Spinal cord (tissue), 10 donors: ENCODE measurements around the gene CXCL9. TPM values are rescaled to one million over a fixed set of nuclear protein-coding genes. Genes with fewer than 3 reads are reported as not detected.
A peak's percentile ranks its signal among the peaks of the same experiment; 100 is the strongest.

Source experiments
- DNase-seq, 6 donors: peaks; one replicate each; pipeline versions ENCODE4 v3.0.0 to v3.0.0-alpha.2; 2013 to 2015; ENCODE audit warnings: low spot score in 6 of 6, low read depth in 4 of 6
- H3K27ac ChIP-seq: one replicate; pipeline ENCODE4 v1.5.1; 2013; ENCODE audit warnings: low read depth, low read length, control low read depth
- H3K27me3 ChIP-seq: one replicate; pipeline ENCODE4 v1.6.1; 2013; ENCODE audit warnings: low read length; ENCODE audit not compliant: control insufficient read depth, insufficient read depth
- H3K36me3 ChIP-seq: one replicate; pipeline ENCODE4 v1.6.1; 2013; ENCODE audit warnings: low read length; ENCODE audit not compliant: control insufficient read depth, insufficient read depth
- H3K4me1 ChIP-seq: one replicate; pipeline ENCODE4 v1.6.1; 2013; ENCODE audit warnings: low read length; ENCODE audit not compliant: control insufficient read depth, insufficient read depth
- H3K4me3 ChIP-seq: one replicate; pipeline ENCODE4 v1.5.1; 2013; ENCODE audit warnings: low read depth, low read length, control low read depth
- H3K9me3 ChIP-seq: one replicate; pipeline ENCODE4 v1.6.1; 2013; ENCODE audit warnings: low read length; ENCODE audit not compliant: control insufficient read depth, insufficient read depth
- WGBS: methylation state at CpG from one replicate; pipeline ENCODE4 v1.1.5; 2013; ENCODE audit warnings: missing lambda C conversion rate; ENCODE audit not compliant: insufficient coverage; 5-methylcytosine and 5-hydroxymethylcytosine counted together
- polyA plus RNA-seq, 2 donors: library from polyadenylated mRNA; unstranded; fragments of 120-200 nt; gene quantifications; one replicate each; pipeline ENCODE4 v1.2.1, GENCODE V29; 2013; ENCODE audit not compliant: insufficient read length in 2 of 2
- total RNA-seq, 2 donors: library from RNA; depleted of rRNA in 1 of 2; stranded (reverse); fragments of 120-200 nt in 1 of 2; fragments of >200 nt in 1 of 2; gene quantifications; one replicate each; pipeline versions ENCODE4 v1.2.3 to v1.2.4, GENCODE V29; 2013 to 2014
- donor health status: healthy.

CXCL9 gene
- total and polyA plus RNA-seq, 4 donors = 0.10 to 0.11 TPM; not detected in 2

DNA sequence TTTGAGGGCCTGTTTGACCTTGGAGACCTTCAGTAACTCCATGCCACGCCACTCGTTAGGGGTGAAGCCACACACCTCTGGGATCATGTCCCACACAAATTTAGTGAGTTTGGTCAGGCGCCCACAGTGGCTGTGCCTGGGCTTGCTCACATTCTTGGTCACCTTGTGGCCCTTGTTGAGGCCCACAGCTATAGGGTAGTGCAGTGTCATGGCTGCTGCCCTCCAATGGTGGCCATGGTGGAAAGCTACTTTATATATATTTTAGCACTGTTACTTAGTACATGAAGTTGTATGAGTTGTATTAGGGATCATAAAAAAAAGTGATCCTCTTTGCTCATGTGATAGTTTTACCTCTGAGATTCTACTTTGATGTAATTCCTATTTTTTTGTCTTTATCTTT is 29.5 kb upstream of the CXCL9 start:
- Histone ChIP-seq H3K9me3 (no peaks in the 10 kb centered on the region), H3K36me3 (no peaks in the 10 kb centered on the region), H3K27ac (no peak overlapping the region), H3K4me3 (no peak overlapping the region), H3K27me3 (no peaks in the 10 kb centered on the region), H3K4me1 (no peaks in the 10 kb centered on the region)
- WGBS = 91% methylated on average over 3 of the region's 3 CpGs
- DNase-seq = no peak

DNA sequence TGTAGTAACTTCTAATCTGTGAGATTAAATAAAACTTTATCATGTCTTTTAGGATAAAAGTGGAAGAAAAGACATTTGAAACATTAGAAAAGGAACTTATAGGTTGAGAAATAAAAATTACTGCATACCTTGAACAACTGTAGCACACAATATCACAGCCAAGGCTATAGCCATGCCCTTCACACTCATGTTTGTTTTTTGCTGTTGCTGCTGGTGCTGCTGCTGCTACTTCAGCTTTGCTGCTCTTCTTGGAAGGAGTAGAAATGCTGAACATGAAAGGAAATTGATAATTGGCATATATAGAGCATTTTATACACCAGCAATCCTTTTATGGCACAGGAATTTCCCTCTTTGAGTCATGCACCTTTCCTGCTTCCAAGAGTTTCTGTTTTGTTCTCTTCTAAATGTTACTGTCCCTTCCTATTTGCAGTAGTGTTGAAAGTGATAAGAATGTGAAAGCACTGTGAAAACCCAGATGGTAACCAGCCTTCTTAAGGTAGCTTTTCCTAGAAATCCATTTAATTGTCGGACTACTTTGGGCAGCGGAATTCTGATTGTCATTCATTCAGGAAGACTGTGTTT is 28.6 kb upstream of the CXCL9 start, which contains the start of gene CXCL11:
TSS of gene CXCL11 (minus strand) at position 272 of the 582 bp plus-strand sequence. CDS start at position 189, 83 bp downstream.
- no peak for DNase-seq
- Histone ChIP-seq H3K27me3 (no peaks in the 10 kb centered on the region), H3K27ac (no peak within 1 kb of the TSS), H3K9me3 (no peaks in the 10 kb centered on the region), H3K36me3 (no peaks in the 10 kb centered on the region), H3K4me1 (no peaks in the 10 kb centered on the region), H3K4me3 (no peak within 1 kb of the TSS)
- no CpG with 5 or more reads among the region's 2 CpGs for WGBS

DNA sequence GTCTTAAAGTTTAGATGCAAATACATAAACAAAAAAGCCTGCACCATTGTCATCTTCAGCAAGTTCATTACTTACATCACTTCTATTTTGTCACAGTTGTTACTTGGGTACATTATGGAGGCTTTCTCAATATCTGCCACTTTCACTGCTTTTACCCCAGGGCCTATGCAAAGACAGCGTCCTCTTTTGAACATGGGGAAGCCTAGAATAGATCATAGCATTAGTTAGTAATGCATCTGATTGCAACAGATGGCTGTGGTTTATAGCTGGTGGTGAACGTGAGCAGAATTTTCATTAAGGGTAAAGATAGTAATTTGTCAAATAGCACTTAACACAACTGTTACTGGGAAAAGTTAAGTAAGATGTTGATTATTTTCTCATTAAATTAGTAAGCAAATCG is 27.8 kb upstream of the CXCL9 start:
- WGBS = 20% methylated on average over 1 of the region's 3 CpGs
- no peak overlapping the region for H3K27ac ChIP-seq

DNA sequence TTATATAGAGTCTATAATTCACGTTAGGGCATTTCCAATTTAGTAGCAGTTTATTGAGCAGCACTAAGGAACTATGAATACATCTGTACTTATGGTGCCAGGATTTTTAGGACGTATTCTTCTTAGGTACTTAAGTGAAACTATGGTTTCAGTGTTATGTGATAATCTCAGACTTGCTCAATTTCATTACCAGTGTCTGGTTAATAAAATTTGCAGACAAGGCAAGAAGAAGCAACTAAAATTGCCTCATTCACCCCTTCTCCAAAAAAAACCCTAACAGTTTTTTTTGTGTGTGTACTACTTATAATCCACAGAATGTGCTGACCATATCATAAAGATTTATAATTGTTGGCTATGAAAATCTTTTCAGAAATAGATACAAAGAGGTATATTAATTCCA is 22.0 kb upstream of the CXCL9 start:
- no peak overlapping the region for H3K4me3 ChIP-seq
- H3K27me3 ChIP-seq = no peaks in the 10 kb centered on the region
- no peaks in the 10 kb centered on the region for H3K4me1 ChIP-seq
- DNase-seq = no peak
- no peak overlapping the region for H3K27ac ChIP-seq
- no peaks in the 10 kb centered on the region for H3K9me3 ChIP-seq
- no peaks in the 10 kb centered on the region for H3K36me3 ChIP-seq
- no CpG with 5 or more reads among the region's 2 CpGs for WGBS

More for the DNA sequence above, 27.8 kb upstream of the CXCL9 start:
- Histone ChIP-seq H3K27me3 (no peaks in the 10 kb centered on the region), H3K4me1 (no peaks in the 10 kb centered on the region), H3K9me3 (no peaks in the 10 kb centered on the region), H3K36me3 (no peaks in the 10 kb centered on the region), H3K4me3 (no peak overlapping the region)
- peak in 2 of 6 donors; percentile 14 to 68 for DNase-seq

DNA sequence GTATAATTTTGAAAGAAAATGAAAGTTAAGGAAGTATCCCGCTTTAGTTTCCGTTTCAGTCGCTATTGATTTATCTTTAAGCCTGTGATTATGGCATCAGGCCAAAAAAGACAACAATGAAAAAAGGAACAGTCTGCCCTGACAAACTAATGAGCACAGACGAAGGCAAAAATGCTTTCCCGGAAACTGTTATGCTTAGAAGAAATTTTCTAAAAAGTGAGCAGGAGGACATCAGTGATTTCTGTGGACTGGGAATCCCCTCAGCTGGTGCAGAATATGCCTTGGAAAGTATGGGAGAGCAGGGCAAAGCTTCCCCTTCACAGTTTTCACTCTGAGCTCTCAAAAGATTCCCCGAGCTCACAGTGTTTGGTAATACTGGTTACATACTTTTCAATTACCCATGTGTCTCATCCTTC is 21.0 kb upstream of the CXCL9 start:
- no peaks in the 10 kb centered on the region for H3K4me1 ChIP-seq
- no peaks in the 10 kb centered on the region for H3K9me3 ChIP-seq
- no peak overlapping the region for H3K27ac ChIP-seq
- WGBS = 32% methylated on average over 3 of the region's 6 CpGs
- DNase-seq = peak in 2 of 6 donors; percentile 28 to 50
- H3K4me3 ChIP-seq = peak overlapping the region; percentile 14
- no peaks in the 10 kb centered on the region for H3K36me3 ChIP-seq
- H3K27me3 ChIP-seq = no peaks in the 10 kb centered on the region

DNA sequence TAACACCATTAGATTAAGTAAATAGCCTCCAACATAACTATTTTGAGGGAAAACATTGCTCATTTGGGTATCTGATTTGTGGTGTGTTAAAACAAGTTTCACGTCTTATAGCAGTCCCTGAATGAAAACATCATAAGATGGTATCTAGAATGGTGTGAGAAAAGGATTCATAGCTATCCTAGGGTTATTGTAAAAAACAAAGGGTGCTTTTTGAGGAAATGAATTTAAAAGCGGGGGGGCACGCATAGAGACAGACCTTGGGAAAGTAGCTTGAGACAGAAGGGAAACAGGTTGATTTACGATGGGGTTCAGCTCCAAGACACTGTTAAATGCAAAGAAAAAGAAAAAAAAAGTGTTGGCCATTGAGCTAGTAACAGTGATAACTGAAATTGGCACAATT is 16.8 kb upstream of the CXCL9 start:
- Histone ChIP-seq H3K27me3 (no peaks in the 10 kb centered on the region), H3K36me3 (no peaks in the 10 kb centered on the region), H3K27ac (no peak overlapping the region), H3K4me1 (no peaks in the 10 kb centered on the region), H3K4me3 (no peak overlapping the region), H3K9me3 (no peaks in the 10 kb centered on the region)
- no peak for DNase-seq
- 90% methylated on average over 4 of the region's 4 CpGs for WGBS

DNA sequence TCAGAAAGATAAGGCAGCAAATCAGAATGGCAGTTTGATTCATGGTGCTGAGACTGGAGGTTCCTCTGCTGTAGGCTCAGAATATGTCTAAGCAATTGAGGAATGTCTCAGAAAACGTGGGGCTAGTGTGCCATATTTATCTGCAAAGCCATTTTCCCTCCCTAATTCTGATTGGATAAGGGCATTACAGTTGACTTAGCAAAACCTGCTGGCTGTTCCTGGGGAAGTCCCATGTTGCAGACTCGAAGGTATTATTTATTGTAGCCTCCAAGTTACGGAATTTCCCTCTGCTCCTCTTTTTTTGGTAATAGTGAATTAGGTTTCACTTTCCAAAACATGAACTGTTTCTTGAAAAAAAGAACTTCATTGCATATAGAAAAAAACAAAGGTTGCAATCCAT is 16.1 kb upstream of the CXCL9 start, which contains the start of gene CXCL10:
TSS of gene CXCL10 (minus strand) at position 109 of the 400 bp plus-strand sequence. CDS start at position 43, 66 bp downstream.
- Histone ChIP-seq H3K36me3 (no peaks in the 10 kb centered on the region), H3K27me3 (no peaks in the 10 kb centered on the region), H3K9me3 (no peaks in the 10 kb centered on the region), H3K4me3 (no peak within 1 kb of the TSS), H3K27ac (no peak within 1 kb of the TSS), H3K4me1 (no peaks in the 10 kb centered on the region)
- no peak for DNase-seq
- WGBS = no CpG with 5 or more reads among the region's 3 CpGs

DNA sequence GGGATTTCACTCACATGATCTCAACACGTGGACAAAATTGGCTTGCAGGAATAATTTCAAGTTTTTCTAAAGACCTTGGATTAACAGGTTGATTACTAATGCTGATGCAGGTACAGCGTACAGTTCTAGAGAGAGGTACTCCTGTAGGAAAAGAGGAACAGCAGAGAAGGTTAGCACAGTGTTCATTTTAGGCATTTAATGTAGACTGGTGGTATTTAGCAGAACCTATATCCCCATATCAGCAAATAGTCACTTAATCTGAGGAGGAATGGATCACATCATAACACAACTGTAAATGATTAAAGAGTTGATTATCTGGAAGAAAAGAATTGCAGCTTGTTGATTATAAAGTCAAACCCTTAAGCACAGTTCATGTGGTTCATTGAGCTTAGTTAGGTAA is 15.4 kb upstream of the CXCL9 start:
- no peak overlapping the region for H3K4me3 ChIP-seq
- H3K9me3 ChIP-seq = no peaks in the 10 kb centered on the region
- H3K27me3 ChIP-seq = no peaks in the 10 kb centered on the region
- H3K36me3 ChIP-seq = no peaks in the 10 kb centered on the region
- no CpG with 5 or more reads among the region's 2 CpGs for WGBS
- H3K4me1 ChIP-seq = no peaks in the 10 kb centered on the region
- H3K27ac ChIP-seq = no peak overlapping the region
- no peak for DNase-seq

DNA sequence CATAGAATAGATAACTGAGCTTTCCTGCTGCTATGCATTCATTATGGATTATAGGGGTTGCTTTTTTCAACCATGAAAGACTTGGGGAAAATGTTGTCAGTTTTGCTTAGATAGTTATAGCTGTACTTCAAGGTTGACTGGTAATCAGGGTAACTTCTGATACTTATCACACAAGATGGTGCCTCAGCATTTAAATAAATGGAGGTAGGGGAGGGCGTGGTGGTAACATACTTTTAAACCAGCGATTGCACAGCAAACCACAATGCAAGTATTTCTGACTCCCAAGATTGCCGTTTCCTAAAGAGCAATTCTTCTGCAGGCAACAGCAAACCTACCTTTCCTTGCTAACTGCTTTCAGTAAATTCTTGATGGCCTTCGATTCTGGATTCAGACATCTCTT is 14.7 kb upstream of the CXCL9 start:
- Histone ChIP-seq H3K4me1 (no peaks in the 10 kb centered on the region), H3K9me3 (no peaks in the 10 kb centered on the region), H3K27me3 (no peaks in the 10 kb centered on the region), H3K36me3 (no peaks in the 10 kb centered on the region), H3K4me3 (no peak overlapping the region), H3K27ac (no peak overlapping the region)
- no CpG with 5 or more reads among the region's 4 CpGs for WGBS
- DNase-seq = no peak

DNA sequence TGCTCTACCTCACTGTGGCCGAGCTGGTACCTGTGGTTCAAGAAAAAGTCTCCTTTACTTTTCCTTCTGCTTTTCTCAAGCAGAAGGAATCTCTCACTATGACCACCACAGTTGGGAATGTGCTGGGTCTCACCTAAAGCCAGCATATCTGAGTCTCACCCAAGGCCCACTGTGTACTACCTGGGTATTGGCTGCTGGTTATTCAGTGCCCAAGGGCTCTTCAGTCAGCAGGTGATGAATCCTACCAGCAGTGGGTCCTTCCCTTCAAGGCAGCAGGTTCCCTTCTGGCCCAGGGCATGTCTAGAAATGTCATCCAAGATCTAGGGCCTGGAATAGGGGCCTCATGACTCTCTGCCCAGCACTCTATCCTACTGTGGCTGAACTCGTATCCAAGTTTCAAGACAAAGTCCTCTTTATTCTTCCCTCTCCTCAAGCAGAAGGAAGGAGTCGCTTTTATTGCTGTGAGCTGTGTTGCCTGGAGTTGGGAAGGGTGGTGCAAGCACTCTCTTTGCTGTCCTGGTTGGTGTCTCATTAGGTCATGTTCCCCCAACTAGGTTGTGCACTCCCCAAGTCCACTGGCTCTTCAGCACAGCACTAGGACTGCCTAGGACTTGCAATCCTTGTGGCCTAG is 9.9 kb upstream of the CXCL9 start:
- Histone ChIP-seq H3K9me3 (no peaks in the 10 kb centered on the region), H3K27me3 (no peaks in the 10 kb centered on the region), H3K36me3 (no peaks in the 10 kb centered on the region), H3K4me1 (no peaks in the 10 kb centered on the region), H3K27ac (no peak overlapping the region), H3K4me3 (no peak overlapping the region)
- DNase-seq = no peak
- WGBS = 100% methylated on average over 1 of the region's 3 CpGs
